SK-N-SH (cell line): Measurements from ENCODE around the gene USP25. TPM values are rescaled to one million over a fixed set of nuclear protein-coding genes. Genes with fewer than 3 reads are reported as not detected.

Experiments used
- CTCF ChIA-PET: fragments of 300-600, 350-600 bp; formaldehyde crosslinking; extraction: SDS; loops from one replicate; lab custom pipeline; 2021; lab: Yijun Ruan, JAX
- POLR2A ChIA-PET: fragments of 350-600 bp; sonication (Branson Sonifier 250); formaldehyde crosslinking; extraction: SDS; loops from one replicate; lab custom pipeline; 2020; ENCODE audit warnings: antibody characterized with exemption, inconsistent platforms; lab: Yijun Ruan, JAX
- DNase-seq: peaks from one replicate; pipeline ENCODE4 v3.0.0; 2012
- H2AFZ ChIP-seq: fragments of 200-600 bp; sonication (generic); 2 replicates; pipeline ENCODE4 v1.8.1; 2016; ENCODE audit warnings: antibody characterized with exemption, mild to moderate bottlenecking, low read depth
- H3F3A ChIP-seq: fragments of 200-600 bp; sonication (generic); replicated peaks from 2 replicates; pipeline ENCODE3; 2016; ENCODE audit warnings: antibody characterized with exemption, mild to moderate bottlenecking; ENCODE audit not compliant: insufficient read depth
- H3K27ac ChIP-seq, 2 experiments: fragments of 200-500 bp in 1 of 2; fragments of 200-600 bp in 1 of 2; sonication (Bioruptor generic) in 1 of 2; sonication (generic), shearing (Covaris generic) in 1 of 2; 2 replicates each; pipeline versions ENCODE4 v1.5.1 to v1.6.1; 2014 to 2016; ENCODE audit warnings: low read depth in 2 of 2, inconsistent platforms in 1 of 2, low read length in 1 of 2, mild to moderate bottlenecking in 1 of 2, mixed read lengths in 1 of 2
- H3K27me3 ChIP-seq: fragments of 200-600 bp; sonication (generic), shearing (Covaris generic); 2 replicates; pipeline ENCODE4 v1.6.1; 2016; ENCODE audit warnings: mixed run types; ENCODE audit not compliant: insufficient read depth
- H3K36me3 ChIP-seq, 2 experiments: fragments of 200-500 bp in 1 of 2; fragments of 200-600 bp in 1 of 2; sonication (Bioruptor generic) in 1 of 2; sonication (generic) in 1 of 2; replicated peaks in 1 of 2; 2 replicates each; pipeline versions ENCODE3 to v1.5.1; 2014 to 2016; ENCODE audit warnings: low read length in 1 of 2, mild to moderate bottlenecking in 1 of 2; ENCODE audit not compliant: insufficient read depth in 2 of 2, control insufficient read depth in 1 of 2
- H3K4me1 ChIP-seq, 2 experiments: fragments of 200-500 bp in 1 of 2; fragments of 200-600 bp in 1 of 2; sonication (Bioruptor generic) in 1 of 2; sonication (generic), shearing (Covaris generic) in 1 of 2; 2 replicates each; pipeline versions ENCODE4 v1.5.1 to v1.6.1; 2014 to 2016; ENCODE audit warnings: low read depth in 1 of 2, low read length in 1 of 2, mixed run types in 1 of 2; ENCODE audit not compliant: insufficient read depth in 2 of 2, control insufficient read depth in 1 of 2
- H3K4me2 ChIP-seq: fragments of 200-600 bp; sonication (generic), shearing (Covaris generic); 2 replicates; pipeline ENCODE4 v1.6.1; 2017; ENCODE audit warnings: mixed run types
- H3K4me3 ChIP-seq, 2 experiments: fragments of 200-500 bp in 1 of 2; fragments of 200-600 bp in 1 of 2; sonication (Bioruptor generic) in 1 of 2; sonication (generic), shearing (Covaris generic) in 1 of 2; 2 replicates each; pipeline versions ENCODE4 v1.5.1 to v1.8.1; 2014 to 2016; ENCODE audit warnings: low read depth in 2 of 2, inconsistent platforms in 1 of 2, low read length in 1 of 2, mild to moderate bottlenecking in 1 of 2, mixed read lengths in 1 of 2, moderate library complexity in 1 of 2
- H3K79me2 ChIP-seq: fragments of 200-600 bp; sonication (generic); 2 replicates; pipeline ENCODE4 v1.8.1; 2017; ENCODE audit warnings: mild to moderate bottlenecking; ENCODE audit not compliant: insufficient read depth
- H3K9ac ChIP-seq: fragments of 200-600 bp; sonication (generic); 2 replicates; pipeline ENCODE4 v1.6.1; 2017; ENCODE audit warnings: mixed run types
- H3K9me2 ChIP-seq: fragments of 200-600 bp; sonication (generic); 2 replicates; pipeline ENCODE4 v1.6.1; 2017; ENCODE audit warnings: mixed run types
- H3K9me3 ChIP-seq: fragments of 200-600 bp; sonication (generic); 2 replicates; pipeline ENCODE4 v1.6.1; 2017; ENCODE audit warnings: mixed run types, mild to moderate bottlenecking, moderate library complexity
- H4K20me1 ChIP-seq: fragments of 200-600 bp; sonication (generic); 2 replicates; pipeline ENCODE4 v1.6.1; 2017; ENCODE audit warnings: mild to moderate bottlenecking, mixed run types; ENCODE audit not compliant: insufficient read depth
- EZH2phosphoT487 ChIP-seq: fragments of 200-600 bp; sonication (generic); IDR thresholded peaks from 2 replicates; pipeline ENCODE4 v1.6.1; 2017; ENCODE audit warnings: low read depth, mixed run types, mild to moderate bottlenecking, antibody characterized with exemption, moderate library complexity, borderline replicate concordance
- FOXM1 ChIP-seq: IDR thresholded peaks from 2 replicates; pipeline ENCODE4 v1.4.0; 2012; ENCODE audit warnings: low read depth, mild to moderate bottlenecking
- NFIC ChIP-seq: IDR thresholded peaks from 2 replicates; pipeline ENCODE4 v1.4.0; 2012; ENCODE audit warnings: borderline replicate concordance
- POLR2AphosphoS5 ChIP-seq: IDR thresholded peaks from 2 replicates; pipeline ENCODE4 v1.6.1; 2012; ENCODE audit warnings: low read depth, low read length
- RCOR1 ChIP-seq: fragments of 150-350 bp; IDR thresholded peaks from 2 replicates; pipeline ENCODE4 v1.6.1; 2017; ENCODE audit warnings: antibody characterized with exemption, low read length
- WGBS: methylation state at CpG from one replicate; pipeline ENCODE4 v1.1.6; 2017; ENCODE audit warnings: low lambda C conversion rate; 5-methylcytosine and 5-hydroxymethylcytosine counted together
- polyA plus RNA-seq, 3 experiments: library from polyadenylated mRNA; depleted of rRNA; stranded (reverse); fragments of >200 nt; gene quantifications; 2 replicates each; pipeline ENCODE4 v1.2.3, GENCODE V29; 2012
- TF ChIP-seq, protein P1 (sequence below): fragments of 150-350 bp; IDR thresholded peaks from 2 replicates; pipeline ENCODE4 v1.6.1; 2017; ENCODE audit warnings: antibody characterized with exemption, low read length, low read depth, borderline replicate concordance
- TF ChIP-seq, protein P2 (sequence below): fragments of 200-600 bp; sonication (generic); IDR thresholded peaks from 2 replicates; pipeline ENCODE4 v1.6.1; 2017; ENCODE audit warnings: antibody characterized with exemption, mild to moderate bottlenecking, moderate library complexity
- TF ChIP-seq, protein P3 (sequence below): IDR thresholded peaks from 2 replicates; pipeline ENCODE4 v1.4.0; 2012; ENCODE audit warnings: low read depth, borderline replicate concordance
- TF ChIP-seq, protein P4 (sequence below): fragments of 150-350 bp; IDR thresholded peaks from 2 replicates; pipeline ENCODE4 v1.6.1; 2016; ENCODE audit warnings: mild to moderate bottlenecking, low read depth, low read length
- TF ChIP-seq, protein P5 (sequence below): IDR thresholded peaks from 2 replicates; pipeline ENCODE4 v1.6.1; 2012; ENCODE audit warnings: mild to moderate bottlenecking, low read depth, low read length, moderate library complexity

USP25 gene
- polyA plus RNA-seq, 1 of the 3 experiments (the other 2 are of a cell fraction), result 4.6 TPM

DNA sequence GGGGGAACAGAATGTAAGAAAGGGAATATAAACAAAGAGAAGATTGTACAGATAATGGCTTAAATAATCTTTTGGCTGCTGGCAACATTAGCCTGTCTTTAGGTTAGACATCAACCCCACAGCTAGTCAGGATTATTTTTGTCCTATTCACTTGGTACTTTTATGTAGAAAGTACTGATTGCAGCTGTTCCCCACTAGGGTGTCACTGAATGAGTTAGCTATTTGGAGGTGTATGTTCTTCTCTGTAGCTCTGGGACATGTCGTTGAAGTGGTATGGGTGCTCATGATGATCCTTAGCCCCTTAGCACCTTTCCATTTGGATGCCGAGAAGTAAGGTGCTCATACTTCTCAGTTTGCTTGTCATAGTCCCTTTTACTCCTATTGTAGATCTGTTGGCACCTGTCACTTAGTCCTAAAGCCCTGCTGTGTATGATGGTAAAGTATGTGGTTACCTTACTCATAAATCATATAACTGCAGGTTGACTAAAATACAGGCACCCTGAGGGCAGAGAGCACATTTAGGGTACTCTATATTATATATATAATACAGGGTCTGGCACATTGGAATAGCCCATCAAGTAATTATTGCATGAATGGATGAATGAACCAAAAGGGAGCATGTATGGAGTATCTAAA is 64.6 kb downstream of the USP25 start:
- Histone ChIP-seq H3K79me2 (no peaks in the 10 kb centered on the region), H3K27ac (no peak overlapping the region), H3K9ac (no peak overlapping the region), H3F3A (no peaks in the 10 kb centered on the region), H4K20me1 (no peaks in the 10 kb centered on the region), H3K4me3 (no peak overlapping the region), H3K9me3 (no peaks in the 10 kb centered on the region), H3K36me3 (peaks cover 0 to 15% of the 10 kb centered on the region in 2 experiments), H3K27me3 (no peaks in the 10 kb centered on the region), H3K4me1 (peaks cover 0 to 16% of the 10 kb centered on the region in 2 experiments; a peak in 2 of 4 replicates), H3K4me2 (no peak overlapping the region), H2AFZ (no peak overlapping the region), H3K9me2 (no peaks in the 10 kb centered on the region)
- 91% methylated on average over 2 of the region's 2 CpGs for WGBS
- ChIA-PET CTCF (interaction anchor here (0.8 kb wide), 1 partner anchor 9 kb away, joined by 3 read pairs; no protein-coding TSS in a partner anchor), POLR2A (no interaction called here)
- TF ChIP-seq EZH2phosphoT487 (no peak), RCOR1 (no peak), NFIC (no peak), FOXM1 (no peak), POLR2AphosphoS5 (no peak)
- TF ChIP-seq, protein P1, sequence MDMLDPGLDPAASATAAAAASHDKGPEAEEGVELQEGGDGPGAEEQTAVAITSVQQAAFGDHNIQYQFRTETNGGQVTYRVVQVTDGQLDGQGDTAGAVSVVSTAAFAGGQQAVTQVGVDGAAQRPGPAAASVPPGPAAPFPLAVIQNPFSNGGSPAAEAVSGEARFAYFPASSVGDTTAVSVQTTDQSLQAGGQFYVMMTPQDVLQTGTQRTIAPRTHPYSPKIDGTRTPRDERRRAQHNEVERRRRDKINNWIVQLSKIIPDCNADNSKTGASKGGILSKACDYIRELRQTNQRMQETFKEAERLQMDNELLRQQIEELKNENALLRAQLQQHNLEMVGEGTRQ, result no peak
- TF ChIP-seq, protein P2, sequence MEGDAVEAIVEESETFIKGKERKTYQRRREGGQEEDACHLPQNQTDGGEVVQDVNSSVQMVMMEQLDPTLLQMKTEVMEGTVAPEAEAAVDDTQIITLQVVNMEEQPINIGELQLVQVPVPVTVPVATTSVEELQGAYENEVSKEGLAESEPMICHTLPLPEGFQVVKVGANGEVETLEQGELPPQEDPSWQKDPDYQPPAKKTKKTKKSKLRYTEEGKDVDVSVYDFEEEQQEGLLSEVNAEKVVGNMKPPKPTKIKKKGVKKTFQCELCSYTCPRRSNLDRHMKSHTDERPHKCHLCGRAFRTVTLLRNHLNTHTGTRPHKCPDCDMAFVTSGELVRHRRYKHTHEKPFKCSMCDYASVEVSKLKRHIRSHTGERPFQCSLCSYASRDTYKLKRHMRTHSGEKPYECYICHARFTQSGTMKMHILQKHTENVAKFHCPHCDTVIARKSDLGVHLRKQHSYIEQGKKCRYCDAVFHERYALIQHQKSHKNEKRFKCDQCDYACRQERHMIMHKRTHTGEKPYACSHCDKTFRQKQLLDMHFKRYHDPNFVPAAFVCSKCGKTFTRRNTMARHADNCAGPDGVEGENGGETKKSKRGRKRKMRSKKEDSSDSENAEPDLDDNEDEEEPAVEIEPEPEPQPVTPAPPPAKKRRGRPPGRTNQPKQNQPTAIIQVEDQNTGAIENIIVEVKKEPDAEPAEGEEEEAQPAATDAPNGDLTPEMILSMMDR, result no peak
- TF ChIP-seq, protein P3, sequence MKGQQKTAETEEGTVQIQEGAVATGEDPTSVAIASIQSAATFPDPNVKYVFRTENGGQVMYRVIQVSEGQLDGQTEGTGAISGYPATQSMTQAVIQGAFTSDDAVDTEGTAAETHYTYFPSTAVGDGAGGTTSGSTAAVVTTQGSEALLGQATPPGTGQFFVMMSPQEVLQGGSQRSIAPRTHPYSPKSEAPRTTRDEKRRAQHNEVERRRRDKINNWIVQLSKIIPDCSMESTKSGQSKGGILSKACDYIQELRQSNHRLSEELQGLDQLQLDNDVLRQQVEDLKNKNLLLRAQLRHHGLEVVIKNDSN, result no peak
- TF ChIP-seq, protein P4, sequence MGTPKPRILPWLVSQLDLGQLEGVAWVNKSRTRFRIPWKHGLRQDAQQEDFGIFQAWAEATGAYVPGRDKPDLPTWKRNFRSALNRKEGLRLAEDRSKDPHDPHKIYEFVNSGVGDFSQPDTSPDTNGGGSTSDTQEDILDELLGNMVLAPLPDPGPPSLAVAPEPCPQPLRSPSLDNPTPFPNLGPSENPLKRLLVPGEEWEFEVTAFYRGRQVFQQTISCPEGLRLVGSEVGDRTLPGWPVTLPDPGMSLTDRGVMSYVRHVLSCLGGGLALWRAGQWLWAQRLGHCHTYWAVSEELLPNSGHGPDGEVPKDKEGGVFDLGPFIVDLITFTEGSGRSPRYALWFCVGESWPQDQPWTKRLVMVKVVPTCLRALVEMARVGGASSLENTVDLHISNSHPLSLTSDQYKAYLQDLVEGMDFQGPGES, result no peak
- TF ChIP-seq, protein P5, sequence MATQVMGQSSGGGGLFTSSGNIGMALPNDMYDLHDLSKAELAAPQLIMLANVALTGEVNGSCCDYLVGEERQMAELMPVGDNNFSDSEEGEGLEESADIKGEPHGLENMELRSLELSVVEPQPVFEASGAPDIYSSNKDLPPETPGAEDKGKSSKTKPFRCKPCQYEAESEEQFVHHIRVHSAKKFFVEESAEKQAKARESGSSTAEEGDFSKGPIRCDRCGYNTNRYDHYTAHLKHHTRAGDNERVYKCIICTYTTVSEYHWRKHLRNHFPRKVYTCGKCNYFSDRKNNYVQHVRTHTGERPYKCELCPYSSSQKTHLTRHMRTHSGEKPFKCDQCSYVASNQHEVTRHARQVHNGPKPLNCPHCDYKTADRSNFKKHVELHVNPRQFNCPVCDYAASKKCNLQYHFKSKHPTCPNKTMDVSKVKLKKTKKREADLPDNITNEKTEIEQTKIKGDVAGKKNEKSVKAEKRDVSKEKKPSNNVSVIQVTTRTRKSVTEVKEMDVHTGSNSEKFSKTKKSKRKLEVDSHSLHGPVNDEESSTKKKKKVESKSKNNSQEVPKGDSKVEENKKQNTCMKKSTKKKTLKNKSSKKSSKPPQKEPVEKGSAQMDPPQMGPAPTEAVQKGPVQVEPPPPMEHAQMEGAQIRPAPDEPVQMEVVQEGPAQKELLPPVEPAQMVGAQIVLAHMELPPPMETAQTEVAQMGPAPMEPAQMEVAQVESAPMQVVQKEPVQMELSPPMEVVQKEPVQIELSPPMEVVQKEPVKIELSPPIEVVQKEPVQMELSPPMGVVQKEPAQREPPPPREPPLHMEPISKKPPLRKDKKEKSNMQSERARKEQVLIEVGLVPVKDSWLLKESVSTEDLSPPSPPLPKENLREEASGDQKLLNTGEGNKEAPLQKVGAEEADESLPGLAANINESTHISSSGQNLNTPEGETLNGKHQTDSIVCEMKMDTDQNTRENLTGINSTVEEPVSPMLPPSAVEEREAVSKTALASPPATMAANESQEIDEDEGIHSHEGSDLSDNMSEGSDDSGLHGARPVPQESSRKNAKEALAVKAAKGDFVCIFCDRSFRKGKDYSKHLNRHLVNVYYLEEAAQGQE, result no peak
- no peak for DNase-seq
